ENCODE data around the gene JAZF1.

DNA sequence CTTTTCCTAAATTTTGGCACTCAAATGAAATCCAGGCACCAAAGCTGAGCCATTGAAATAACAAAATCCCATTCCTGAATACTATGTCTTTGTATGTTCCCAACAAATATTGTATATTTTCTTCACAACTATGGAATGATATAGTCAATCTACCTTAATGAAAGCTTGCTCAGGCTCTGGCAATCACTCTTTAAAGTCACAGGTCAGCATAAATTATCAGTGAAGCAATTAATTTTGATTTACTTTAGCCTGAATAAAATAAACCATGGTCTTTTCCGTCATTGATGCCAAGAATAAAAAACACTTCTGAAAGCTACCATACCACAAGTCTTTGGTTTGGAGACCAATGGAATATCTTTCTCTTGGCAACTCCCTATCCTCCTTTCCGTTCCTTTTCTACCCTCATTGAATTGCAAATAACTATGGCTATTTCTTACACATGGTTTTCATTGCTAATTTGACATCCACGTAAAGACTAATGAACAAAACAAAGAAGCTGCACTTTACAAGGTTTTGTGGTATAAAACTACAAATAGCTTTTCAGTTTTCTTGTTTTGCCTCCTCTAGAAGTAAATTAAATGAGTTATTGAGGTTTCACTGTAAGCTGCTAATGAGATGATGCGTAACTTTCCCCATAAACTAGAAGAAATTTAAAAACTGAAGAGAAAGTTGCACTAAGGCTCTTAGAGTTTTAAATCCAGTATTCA is 274.1 kb downstream of the JAZF1 start:
- TF ChIP-seq CEBPB (IDR thresholded peaks at IDR 0.05), result no peak
- TF ChIP-seq REST (IDR thresholded peaks at IDR 0.05; ENCODE audit: low read depth), result no peak
- TF ChIP-seq TAF1 (IDR thresholded peaks at IDR 0.05; ENCODE audit: low read depth), result no peak
- TF ChIP-seq FOXM1 (IDR thresholded peaks at IDR 0.05; ENCODE audit: borderline replicate concordance, low read depth), result no peak
- TF ChIP-seq YY1 (IDR thresholded peaks at IDR 0.05; ENCODE audit: low read depth), result no peak
- no peak for TF ChIP-seq MAX (IDR thresholded peaks at IDR 0.05)
- no peak for TF ChIP-seq ZBTB7A (IDR thresholded peaks at IDR 0.05; ENCODE audit: low read depth)
- no peak for TF ChIP-seq EP300 (IDR thresholded peaks at IDR 0.05; ENCODE audit: borderline replicate concordance)
- TF ChIP-seq TCF12 (IDR thresholded peaks at IDR 0.05; ENCODE audit: low read depth), result no peak
- TF ChIP-seq RAD21 (IDR thresholded peaks at IDR 0.05; ENCODE audit: low read depth), result no peak
- no peak for TF ChIP-seq TEAD4 (IDR thresholded peaks at IDR 0.05)
- no peak for TF ChIP-seq USF1 (IDR thresholded peaks at IDR 0.05)
- TF ChIP-seq CREB1 (IDR thresholded peaks at IDR 0.05; ENCODE audit: low read depth), result no peak
